ENCODE measurements around the gene GYS2. TPM values are rescaled to one million over a fixed set of nuclear protein-coding genes. Genes with fewer than 3 reads are reported as not detected.
A peak's percentile ranks its signal among the peaks of the same experiment; 100 is the strongest.

GYS2 gene
- polyA plus RNA-seq, 5 donors = 0.14 to 0.71 (median 0.44) TPM; not detected in 2

- no peak for DNase-seq
Observed at GRCh38 chr12:21505888-21506287, 98.8 kb downstream of the GYS2 start.

- DNase-seq = no peak
Observed at GRCh38 chr12:21502872-21503271, 101.8 kb downstream of the GYS2 start.

- DNase-seq = no peak
Observed at GRCh38 chr12:21502164-21502496, 102.5 kb downstream of the GYS2 start.

- DNase-seq = peak; percentile 94 to 96
Observed at GRCh38 chr12:21501258-21502163, 103.1 kb downstream of the GYS2 start, which contains the start of the genes GOLT1B and RECQL. Gene GOLT1B (plus strand): TSS chr12:21501789. CDS start chr12:21501924, 135 bp downstream. Gene RECQL (minus strand): TSS chr12:21501635. CDS start chr12:21499570, 2,065 bp downstream.

- no peak for DNase-seq
Observed at GRCh38 chr12:21500786-21501257, 103.8 kb downstream of the GYS2 start.

- DNase-seq = no peak
Observed at GRCh38 chr12:21499765-21500164, 104.9 kb downstream of the GYS2 start.

Other genes starting within 250 kb of the GYS2 start
- not detected for gene IAPP, start 231.9 kb downstream of the GYS2 start, polyA plus RNA-seq (ENCODE audit: insufficient read depth in 1 of 5, insufficient read length in 5 of 5, low replicate concordance in 1 of 5)
- 10 to 100 TPM; 10.1 to 23.4 (median 19.5) TPM for gene PYROXD1, start 167.2 kb downstream of the GYS2 start, polyA plus RNA-seq (ENCODE audit: insufficient read depth in 1 of 5, insufficient read length in 5 of 5, low replicate concordance in 1 of 5)
- 10 to 100 TPM; 22.4 to 41.3 (median 32.8) TPM for gene RECQL, start 103.2 kb downstream of the GYS2 start, polyA plus RNA-seq (ENCODE audit: insufficient read depth in 1 of 5, insufficient read length in 5 of 5, low replicate concordance in 1 of 5)
- gene GOLT1B, start 103.1 kb downstream of the GYS2 start, polyA plus RNA-seq (ENCODE audit: insufficient read depth in 1 of 5, insufficient read length in 5 of 5, low replicate concordance in 1 of 5) = 10 to 100 TPM; 30.6 to 46.2 (median 40.9) TPM
- gene SPX, start 78.6 kb downstream of the GYS2 start, polyA plus RNA-seq (ENCODE audit: insufficient read depth in 1 of 5, insufficient read length in 5 of 5, low replicate concordance in 1 of 5) = 10 to 100 TPM in 4 of 5 donors, 1 to 10 TPM in 1; 7.2 to 19.6 (median 12.3) TPM
- gene LDHB, start 53.0 kb upstream of the GYS2 start, polyA plus RNA-seq (ENCODE audit: insufficient read depth in 1 of 5, insufficient read length in 5 of 5, low replicate concordance in 1 of 5) = 1,000 to 10,000 TPM in 1 of 5 donors, 100 to 1,000 TPM in 4; 867 to 1,022 (median 927) TPM
- 10 to 100 TPM; 16.0 to 26.7 (median 22.1) TPM for gene KCNJ8, start 169.9 kb upstream of the GYS2 start, polyA plus RNA-seq (ENCODE audit: insufficient read depth in 1 of 5, insufficient read length in 5 of 5, low replicate concordance in 1 of 5)